Caco-2 (cell line): ENCODE measurements around the gene ZC3H18. TPM values are rescaled to one million over a fixed set of nuclear protein-coding genes. Genes with fewer than 3 reads are reported as not detected.

Source experiments
- BruUV-seq: library from RNA; stranded (reverse); fragments of 400-500 nt; replicated peaks from 2 replicates; lab custom pipeline; 2021; lab: Mats Ljungman, UMichigan
- CTCF ChIA-PET: fragments of 300-600 bp; sonication (Branson Sonifier 250); formaldehyde crosslinking; loops from one replicate; lab custom pipeline; 2022; ENCODE audit warnings: antibody characterized with exemption; lab: Charles Lee
- POLR2A ChIA-PET: fragments of 300-600 bp; sonication (Branson Sonifier 250); formaldehyde crosslinking; loops from one replicate; lab custom pipeline; 2022; ENCODE audit warnings: antibody characterized with exemption; lab: Charles Lee
- DNase-seq, 2 experiments: peaks; one replicate each; pipeline versions ENCODE4 v3.0.0 to v3.0.0-alpha.2; 2020 to 2022
- H3K27me3 ChIP-seq: replicated peaks from 2 replicates; pipeline ENCODE4 v1.6.0; 2011; ENCODE audit warnings: low read length; ENCODE audit not compliant: control insufficient read depth, insufficient read depth
- H3K36me3 ChIP-seq: 2 replicates; pipeline ENCODE4 v1.5.1; 2011; ENCODE audit warnings: low read length; ENCODE audit not compliant: control insufficient read depth, insufficient read depth
- H3K4me1 ChIP-seq: fragments of 250-450 bp; sonication (Bioruptor Pico); 2 replicates; pipeline ENCODE4 v1.5.1; 2020; ENCODE audit warnings: mild to moderate bottlenecking
- H3K4me3 ChIP-seq: 2 replicates; pipeline ENCODE4 v1.5.1; 2011; ENCODE audit warnings: low read depth, mild to moderate bottlenecking, control low read depth, low read length
- H3K9me3 ChIP-seq: fragments of 250-450 bp; sonication (Bioruptor Pico); 2 replicates; pipeline ENCODE4 v1.5.1; 2020; ENCODE audit warnings: mild to moderate bottlenecking, moderate library complexity
- H3K27ac Mint-ChIP-seq: one replicate; pipeline ENCODE4 v1.8.0; 2022; ENCODE audit warnings: mixed read lengths; ENCODE audit not compliant: unreplicated experiment
- H3K27me3 Mint-ChIP-seq: one replicate; pipeline ENCODE4 v1.8.0; 2022; ENCODE audit warnings: mixed read lengths; ENCODE audit not compliant: insufficient read depth, unreplicated experiment
- H3K36me3 Mint-ChIP-seq: one replicate; pipeline ENCODE4 v1.8.0; 2022; ENCODE audit warnings: mild to moderate bottlenecking, mixed read lengths; ENCODE audit not compliant: insufficient read depth, unreplicated experiment
- H3K4me1 Mint-ChIP-seq: one replicate; pipeline ENCODE4 v1.8.0; 2022; ENCODE audit warnings: low read depth, mixed read lengths; ENCODE audit not compliant: unreplicated experiment
- H3K4me3 Mint-ChIP-seq: one replicate; pipeline ENCODE4 v1.8.0; 2022; ENCODE audit warnings: mild to moderate bottlenecking, moderate library complexity, mixed read lengths; ENCODE audit not compliant: unreplicated experiment
- H3K9me3 Mint-ChIP-seq: one replicate; pipeline ENCODE4 v1.8.0; 2022; ENCODE audit warnings: mixed read lengths; ENCODE audit not compliant: unreplicated experiment
- CTCF ChIP-seq, 2 experiments: fragments of 200-600 bp in 1 of 2; IDR thresholded peaks; 1 replicate in 1 of 2; 2 replicates in 1 of 2; pipeline versions ENCODE4 v1.5.1 to v1.8.0; 2011 to 2022; ENCODE audit warnings: antibody characterized with exemption in 1 of 2, control low read depth in 1 of 2, inconsistent platforms in 1 of 2, low read depth in 1 of 2, low read length in 1 of 2, mild to moderate bottlenecking in 1 of 2, moderate library complexity in 1 of 2; ENCODE audit not compliant: insufficient read depth in 1 of 2, severe bottlenecking in 1 of 2, unreplicated experiment in 1 of 2
- intact Hi-C: fragments of 100-400 bp; cut with micrococcal nuclease; formaldehyde crosslinking; loops from one replicate; pipeline ENCODE4 v1.10.0; 2022; ENCODE audit not compliant: unreplicated experiment
- total RNA-seq: library from RNA; stranded (reverse); gene quantifications from 2 replicates; pipeline ENCODE4 v1.2.3, GENCODE V29; 2022

The ZC3H18 gene
- total RNA-seq, 1 experiment from 2014 or later = 82.0 TPM

GRCh38 chr16:88524973-88525662, 45.1 kb upstream of the ZC3H18 start:
- CTCF ChIA-PET = interaction anchor here (0.6 kb wide), 1 partner anchor 140 kb away, joined by 3 read pairs; no protein-coding TSS in a partner anchor
- DNase-seq = no peak

GRCh38 chr16:88525663-88525990, 44.6 kb upstream of the ZC3H18 start:
- H3K9me3 Mint-ChIP-seq = peaks cover under 1% of the 10 kb centered on the region
- POLR2A ChIA-PET = no interaction called here
- no peaks in the 10 kb centered on the region for H3K27me3 Mint-ChIP-seq
- no peak overlapping the region for H3K4me3 Mint-ChIP-seq
- Histone ChIP-seq H3K36me3 (peaks cover 7% of the 10 kb centered on the region), H3K4me1 (peaks cover 22% of the 10 kb centered on the region), H3K27me3 (no peaks in the 10 kb centered on the region), H3K9me3 (no peaks in the 10 kb centered on the region), H3K4me3 (no peak overlapping the region)
- BruUV-seq = no TSS peak
- no peak for DNase-seq
- H3K4me1 Mint-ChIP-seq = no peaks in the 10 kb centered on the region
- TF ChIP-seq CTCF (IDR thresholded peaks at IDR 0.05; ENCODE audit: insufficient read depth in 1 of 2, low read depth in 1 of 2, low read length in 1 of 2, severe bottlenecking in 1 of 2, unreplicated experiment in 1 of 2) = no peak
- intact Hi-C loops = loop anchor here (5.0 kb wide), 1 partner anchor 37 kb away; no protein-coding TSS in a partner anchor
- H3K27ac Mint-ChIP-seq = no peak overlapping the region
- H3K36me3 Mint-ChIP-seq = peaks cover 30% of the 10 kb centered on the region
- CTCF ChIA-PET = no interaction called here

More at GRCh38 chr16:88524973-88525662, 45.1 kb upstream of the ZC3H18 start:
- BruUV-seq = no TSS peak
- Mint-ChIP-seq H3K9me3 (peaks cover 6% of the 10 kb centered on the region), H3K4me1 (no peaks in the 10 kb centered on the region), H3K4me3 (no peak overlapping the region), H3K27ac (peak overlapping the region; percentile 48), H3K36me3 (peaks cover 26% of the 10 kb centered on the region), H3K27me3 (no peaks in the 10 kb centered on the region)
- H3K9me3 ChIP-seq = no peaks in the 10 kb centered on the region
- POLR2A ChIA-PET = no interaction called here
- no peaks in the 10 kb centered on the region for H3K27me3 ChIP-seq
- no peak for TF ChIP-seq CTCF (IDR thresholded peaks at IDR 0.05; ENCODE audit: insufficient read depth in 1 of 2, low read depth in 1 of 2, low read length in 1 of 2, severe bottlenecking in 1 of 2, unreplicated experiment in 1 of 2)
- H3K4me1 ChIP-seq = peaks cover 22% of the 10 kb centered on the region
- H3K36me3 ChIP-seq = peaks cover 7% of the 10 kb centered on the region
- intact Hi-C loops = loop anchor here (5.0 kb wide), 1 partner anchor 37 kb away; no protein-coding TSS in a partner anchor
- H3K4me3 ChIP-seq = no peak overlapping the region

GRCh38 chr16:88526008-88526905, 43.9 kb upstream of the ZC3H18 start:
- POLR2A ChIA-PET = no interaction called here
- no peak for TF ChIP-seq CTCF (IDR thresholded peaks at IDR 0.05; ENCODE audit: insufficient read depth in 1 of 2, low read depth in 1 of 2, low read length in 1 of 2, severe bottlenecking in 1 of 2, unreplicated experiment in 1 of 2)
- H3K4me1 Mint-ChIP-seq = no peaks in the 10 kb centered on the region
- Histone ChIP-seq H3K4me3 (no peak overlapping the region), H3K9me3 (no peaks in the 10 kb centered on the region), H3K4me1 (peaks cover 22% of the 10 kb centered on the region), H3K27me3 (no peaks in the 10 kb centered on the region), H3K36me3 (peaks cover 7% of the 10 kb centered on the region)
- no peak overlapping the region for H3K27ac Mint-ChIP-seq
- peak in 1 of 2 experiments; percentile 40 for DNase-seq
- no peaks in the 10 kb centered on the region for H3K9me3 Mint-ChIP-seq
- intact Hi-C loops = loop anchor here (2.0 to 5.0 kb wide), 2 partner anchors 17 to 36 kb away; no protein-coding TSS in a partner anchor
- CTCF ChIA-PET = no interaction called here
- no peaks in the 10 kb centered on the region for H3K27me3 Mint-ChIP-seq
- H3K4me3 Mint-ChIP-seq = no peak overlapping the region
- H3K36me3 Mint-ChIP-seq = peaks cover 31% of the 10 kb centered on the region
- BruUV-seq = no TSS peak
